ENCODE measurements around the gene KDSR. TPM values are rescaled to one million over a fixed set of nuclear protein-coding genes. Genes with fewer than 3 reads are reported as not detected.

Gene KDSR
- polyA plus RNA-seq, 1 donor, result 22.7 TPM

DNA sequence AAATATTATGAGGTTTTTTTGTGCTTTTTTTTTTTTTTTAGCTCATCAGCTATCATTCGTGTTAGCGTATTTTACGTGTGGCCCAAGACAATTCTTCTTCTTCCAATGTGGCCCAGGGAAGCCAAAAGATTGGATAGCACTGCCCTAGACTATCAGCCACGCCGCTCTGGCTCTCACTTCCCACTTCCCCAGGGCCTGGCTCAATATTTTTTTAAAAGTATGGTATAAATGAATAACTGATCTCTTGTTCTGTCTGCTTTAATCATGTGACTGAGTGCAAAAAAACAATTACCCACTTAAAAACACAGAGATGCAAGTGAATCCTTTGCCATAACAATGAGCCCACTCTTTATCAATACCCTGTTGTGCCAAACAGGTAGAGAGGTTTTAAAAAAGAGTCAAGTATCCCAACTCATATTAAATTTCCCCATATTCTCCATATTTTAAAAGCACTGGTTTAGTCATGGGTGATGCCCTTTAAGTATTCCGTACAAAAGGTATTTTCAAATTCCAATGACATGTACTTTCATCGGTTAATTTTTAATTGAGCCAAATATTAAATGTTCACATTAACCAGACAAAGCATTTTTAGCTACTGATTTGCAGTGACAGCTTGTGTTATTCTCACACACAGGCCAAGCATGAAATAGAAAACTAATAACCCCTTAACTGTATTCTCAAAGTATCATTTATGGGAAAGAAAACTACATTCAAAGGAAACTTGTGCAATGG, 60.0 kb downstream of the KDSR start:
- no peak for DNase-seq (ENCODE audit: low read depth)

DNA sequence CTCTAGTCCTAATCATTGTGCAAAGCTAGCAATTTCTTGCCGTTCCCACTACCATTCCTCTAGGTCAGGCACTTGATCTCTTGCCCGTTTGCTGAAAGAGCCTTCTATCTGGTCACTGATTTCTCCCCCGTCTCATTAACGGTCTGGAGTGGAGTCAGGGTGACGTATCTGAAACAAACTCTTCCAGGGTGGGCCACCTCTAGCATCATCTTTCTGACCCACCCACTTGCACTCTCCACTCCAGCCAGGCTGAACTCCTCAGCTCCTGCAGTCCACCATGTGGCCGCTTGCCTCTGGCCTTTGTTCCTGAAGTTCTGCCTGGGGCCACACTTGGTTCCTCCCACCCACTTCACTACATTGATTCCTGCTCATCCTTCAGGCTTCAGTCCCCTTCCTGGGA, 60.8 kb downstream of the KDSR start:
- no peak for DNase-seq (ENCODE audit: low read depth)

DNA sequence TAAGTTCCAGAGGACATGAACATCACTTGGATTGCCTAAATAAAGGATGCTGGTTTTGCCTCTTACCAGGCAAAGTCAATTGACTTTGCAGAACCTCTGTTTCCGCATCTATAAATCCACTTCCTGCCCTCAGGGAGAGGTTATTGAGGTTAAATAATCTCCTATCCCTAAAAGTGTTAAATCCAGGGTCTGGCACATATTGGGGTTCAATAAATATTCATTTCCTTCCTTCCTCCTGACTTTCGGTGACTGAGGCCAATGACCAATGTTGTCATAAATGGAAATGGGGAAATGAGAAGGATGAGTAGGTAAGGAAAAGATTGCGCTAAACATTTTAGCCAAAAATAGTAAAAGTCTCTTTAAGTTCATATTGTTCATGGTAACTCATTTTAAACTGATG, 63.5 kb downstream of the KDSR start:
- no peak for DNase-seq (ENCODE audit: low read depth)

DNA sequence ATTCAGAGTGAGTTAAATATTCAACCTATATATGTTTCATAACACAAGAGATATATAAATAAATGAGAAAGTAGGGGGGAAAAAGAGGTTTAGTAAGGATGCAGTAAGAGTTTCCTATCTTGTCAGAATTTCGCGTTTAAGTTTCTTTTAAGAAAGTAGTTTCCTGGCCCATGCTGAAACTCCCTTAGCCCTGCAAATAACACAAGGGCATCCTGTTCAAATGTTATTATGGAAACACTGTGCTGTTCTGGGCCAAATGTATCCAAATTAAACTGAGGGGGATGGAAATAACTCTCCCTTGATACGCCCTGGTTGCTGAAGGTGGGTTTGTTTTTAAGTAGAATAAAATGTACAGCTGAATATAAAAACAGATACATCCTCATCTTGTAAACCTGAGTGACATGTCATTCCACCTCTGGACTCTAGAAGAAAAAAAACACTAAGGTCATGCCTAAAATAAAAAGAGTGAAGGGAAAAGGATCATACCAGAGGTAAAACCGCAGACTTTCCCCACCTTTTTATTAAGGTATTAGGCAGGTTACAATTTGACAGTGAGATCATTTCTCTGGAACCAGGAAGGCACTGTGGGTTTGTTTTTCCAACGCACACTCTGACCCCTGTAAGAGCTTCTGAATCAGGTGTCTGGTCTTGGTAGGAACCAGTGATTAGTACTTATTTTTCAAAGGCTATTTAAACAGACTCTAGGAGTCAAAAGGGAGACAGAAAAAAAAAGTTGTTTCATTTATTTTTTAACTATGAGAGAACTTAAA, 64.2 kb downstream of the KDSR start:
- no peak for DNase-seq (ENCODE audit: low read depth)

DNA sequence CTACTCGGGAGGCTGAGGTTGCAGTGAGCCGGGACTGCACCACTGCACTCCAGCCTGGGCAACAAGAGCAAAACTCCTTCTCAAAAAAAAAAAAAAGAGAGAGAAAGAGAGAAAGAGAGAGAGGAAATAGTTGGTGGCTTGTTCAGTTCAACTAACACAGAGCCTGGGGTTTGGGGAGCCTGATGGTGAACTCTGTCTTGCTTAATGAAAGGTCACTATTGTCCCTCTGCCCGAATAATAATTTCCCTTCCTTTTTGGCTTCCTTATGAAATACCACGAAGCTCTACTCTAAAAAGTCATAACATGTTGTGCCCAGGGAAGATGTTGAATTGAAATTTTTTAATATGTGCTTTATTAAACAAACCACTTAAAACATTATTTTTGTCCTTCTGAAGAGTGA, 64.8 kb downstream of the KDSR start:
- DNase-seq (ENCODE audit: low read depth), result no peak

DNA sequence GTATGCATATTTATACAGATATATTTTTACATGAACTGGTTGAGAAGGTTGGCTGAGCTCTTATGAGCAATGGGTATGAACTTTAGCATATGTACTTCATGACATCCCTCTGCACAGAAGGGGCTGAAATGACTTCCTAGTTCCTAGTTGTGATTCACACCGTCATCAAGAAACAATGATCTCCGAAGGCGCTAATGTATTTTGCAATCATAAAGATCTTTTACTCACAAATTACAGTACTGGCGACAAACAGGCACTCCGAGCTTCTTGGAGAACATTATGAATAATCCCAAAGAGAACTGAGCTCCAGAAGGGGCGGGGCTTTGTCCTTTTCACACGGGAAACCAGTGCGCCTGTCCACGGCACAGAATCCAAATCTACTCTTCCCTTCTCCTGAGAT, 65.6 kb downstream of the KDSR start:
- no peak for DNase-seq (ENCODE audit: low read depth)

DNA sequence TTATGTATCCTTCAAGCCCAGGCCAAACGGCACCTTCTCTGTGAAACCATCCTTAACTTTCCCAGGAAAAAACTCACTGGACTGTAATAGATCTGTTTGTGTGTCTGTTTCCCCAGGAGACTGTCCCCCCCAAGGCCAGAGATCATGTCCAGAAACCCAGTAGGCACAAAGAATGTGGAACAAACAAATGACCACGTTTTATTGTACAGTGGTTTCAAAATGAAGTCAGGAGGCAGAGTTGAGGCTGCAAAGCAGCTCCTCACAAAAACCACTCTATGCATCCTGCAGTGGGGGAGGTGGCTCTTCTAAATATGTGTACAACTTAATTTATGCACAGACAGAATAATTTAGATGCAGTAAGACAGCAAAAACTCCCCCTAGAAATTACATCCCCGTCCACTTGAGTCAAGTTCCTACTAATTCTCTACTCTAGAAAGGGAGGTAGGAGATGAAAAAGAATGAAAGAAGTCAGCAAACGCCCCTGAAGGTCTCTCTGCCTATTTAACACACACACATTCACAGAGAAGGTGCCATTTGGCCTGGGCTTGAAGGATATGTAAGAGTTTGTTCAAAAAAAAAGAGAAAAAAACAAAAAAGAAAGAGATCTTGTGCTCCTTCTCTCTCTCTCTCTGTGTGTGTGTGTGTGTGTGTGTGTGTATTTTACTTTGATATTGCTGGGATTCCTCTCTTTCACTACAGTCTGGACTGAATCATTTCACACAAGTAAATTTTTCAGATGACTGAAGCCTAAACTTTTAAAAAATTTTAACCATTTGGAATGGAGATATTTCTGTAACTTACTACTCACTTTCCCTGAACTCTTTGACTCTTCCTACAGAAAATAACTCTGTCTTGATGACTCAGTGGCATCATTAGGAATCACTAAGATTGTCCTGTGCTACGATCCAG, 66.9 kb downstream of the KDSR start:
- DNase-seq (ENCODE audit: low read depth), result no peak

DNA sequence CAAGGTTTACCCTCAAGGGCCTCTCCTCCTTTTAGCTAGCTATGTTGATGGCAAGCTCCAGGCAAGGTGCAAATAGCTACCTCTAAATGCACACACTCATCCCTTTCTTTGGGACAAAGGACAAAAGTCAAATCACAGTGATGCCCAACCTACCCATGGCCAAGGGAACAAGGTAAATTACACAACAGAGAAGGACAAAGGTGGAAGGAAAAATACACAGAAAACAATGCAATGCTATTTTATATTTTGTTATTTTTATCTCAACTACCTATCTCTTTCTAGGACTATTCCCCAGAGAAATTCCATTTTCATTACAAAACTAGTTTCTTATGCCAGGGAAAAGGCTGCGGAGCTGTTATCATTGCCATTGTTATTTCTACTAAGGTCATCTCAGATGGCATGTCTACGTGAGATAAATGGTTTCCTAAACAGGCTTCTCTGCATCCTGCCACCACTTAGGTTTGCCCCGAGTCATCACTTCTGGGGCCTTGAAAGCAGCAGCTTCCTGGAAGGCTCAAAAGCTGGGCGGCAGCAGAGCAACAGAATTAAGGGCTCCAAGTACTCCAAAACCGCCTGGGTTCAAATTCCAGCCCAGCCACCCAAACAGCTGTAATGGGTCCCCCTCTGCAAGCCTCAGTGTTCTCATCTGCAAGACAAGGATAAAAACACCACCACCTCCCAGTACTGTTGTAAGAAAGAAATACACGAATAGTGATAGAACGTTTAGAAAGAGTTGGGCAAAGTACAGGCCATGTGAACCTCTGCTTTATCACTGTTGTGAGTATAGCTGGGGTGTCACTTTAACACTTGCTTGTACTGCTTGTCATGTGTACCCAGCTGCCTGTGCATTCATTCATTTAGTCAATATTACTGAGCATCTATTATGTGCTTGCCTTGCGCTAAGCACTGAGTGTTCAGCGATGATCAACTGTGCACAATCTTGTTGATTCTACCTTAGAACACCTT, 68.3 kb downstream of the KDSR start:
- no peak for DNase-seq (ENCODE audit: low read depth)

DNA sequence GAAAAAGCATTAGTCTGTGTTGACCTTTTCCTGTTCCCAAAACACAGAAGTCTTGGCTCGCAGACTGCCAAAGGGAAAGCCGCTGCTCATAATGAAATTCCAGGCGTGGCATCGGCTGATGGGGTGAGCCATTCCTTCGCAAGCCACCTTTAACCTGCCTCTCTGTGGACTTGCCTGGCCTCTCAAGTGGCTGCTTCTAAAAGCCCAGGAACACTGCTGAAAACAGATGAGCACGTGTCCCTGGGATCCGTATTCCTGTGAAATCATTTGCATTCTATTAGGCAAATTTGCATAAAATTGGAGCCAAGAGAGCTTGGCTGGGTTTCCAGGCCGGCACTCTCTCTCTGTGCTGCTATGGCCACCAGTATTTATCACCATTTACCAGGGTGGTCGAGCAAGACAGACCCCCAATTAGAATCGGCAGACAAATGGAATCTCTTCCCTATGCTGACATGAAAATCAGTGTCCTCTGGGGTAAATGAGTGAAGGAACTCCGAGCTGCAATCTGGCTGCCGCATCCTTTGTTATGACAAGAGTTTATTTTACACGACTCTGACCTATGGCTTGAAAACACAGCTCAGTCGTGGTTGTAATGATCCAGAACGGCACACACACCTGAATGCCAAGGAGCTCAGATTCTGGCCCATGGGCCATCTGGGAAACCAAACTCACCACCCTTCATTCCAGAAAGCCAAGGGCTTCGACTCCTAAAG, 69.2 kb downstream of the KDSR start:
- DNase-seq (ENCODE audit: low read depth), result no peak

DNA sequence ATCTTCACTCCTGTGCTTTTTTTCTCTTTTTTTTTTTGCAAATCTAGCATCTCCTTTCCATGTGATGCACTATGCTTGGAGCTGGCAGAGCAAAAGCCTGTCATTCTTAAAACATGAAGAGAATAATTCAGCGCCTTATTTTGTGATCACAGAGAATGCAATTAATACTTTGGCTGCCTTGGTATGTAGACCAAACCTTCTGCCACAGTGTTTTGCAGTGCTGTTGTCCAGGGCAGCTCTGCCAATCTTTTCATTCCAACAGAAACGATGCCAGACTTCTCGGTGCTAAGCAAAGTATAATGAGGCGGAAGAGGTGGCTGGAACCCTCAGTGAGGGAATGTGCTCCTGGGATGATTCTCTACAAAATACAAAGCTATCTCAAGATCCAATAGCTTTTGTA, 73.1 kb downstream of the KDSR start:
- no peak for DNase-seq (ENCODE audit: low read depth)

DNA sequence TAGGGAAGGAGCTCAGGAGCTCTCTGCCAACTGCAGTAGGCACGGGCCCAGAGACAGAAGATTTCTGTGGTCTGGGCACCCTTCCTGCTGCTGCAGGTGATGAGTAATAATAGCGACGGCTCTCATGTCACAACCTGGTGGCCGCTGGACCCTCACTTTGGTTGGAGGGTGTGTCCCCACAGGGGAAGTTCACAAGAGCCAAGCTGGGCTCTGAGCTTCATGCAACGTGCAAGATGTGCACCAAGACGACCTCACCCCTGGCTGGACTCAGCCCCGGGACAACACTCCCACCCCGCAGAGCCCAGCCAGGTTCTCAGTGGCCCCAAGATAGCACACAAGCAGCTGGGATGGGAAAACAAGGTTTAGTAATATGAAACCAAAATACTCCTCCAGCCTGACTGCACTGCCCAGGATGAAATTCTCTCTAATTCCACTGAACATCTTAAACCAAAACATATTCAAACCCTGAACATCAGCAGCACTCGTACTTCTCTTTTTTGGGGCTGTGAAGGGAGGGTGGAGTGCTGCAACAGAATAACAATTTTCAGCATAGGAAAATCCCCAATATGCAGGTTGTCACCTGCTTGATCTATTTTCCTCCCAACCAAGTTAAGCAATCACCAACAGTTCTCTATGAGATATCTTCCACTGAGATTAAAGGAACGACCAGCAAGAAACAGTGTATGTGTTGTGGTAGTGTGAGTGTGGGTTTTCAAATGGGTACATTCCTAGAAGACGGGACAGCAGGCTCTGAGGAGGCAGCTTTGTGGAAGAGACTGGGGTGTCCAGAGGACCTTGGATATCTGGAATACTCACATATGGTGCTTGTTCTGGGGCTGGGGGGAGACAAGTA, 73.9 kb downstream of the KDSR start:
- no peak for DNase-seq (ENCODE audit: low read depth)

DNA sequence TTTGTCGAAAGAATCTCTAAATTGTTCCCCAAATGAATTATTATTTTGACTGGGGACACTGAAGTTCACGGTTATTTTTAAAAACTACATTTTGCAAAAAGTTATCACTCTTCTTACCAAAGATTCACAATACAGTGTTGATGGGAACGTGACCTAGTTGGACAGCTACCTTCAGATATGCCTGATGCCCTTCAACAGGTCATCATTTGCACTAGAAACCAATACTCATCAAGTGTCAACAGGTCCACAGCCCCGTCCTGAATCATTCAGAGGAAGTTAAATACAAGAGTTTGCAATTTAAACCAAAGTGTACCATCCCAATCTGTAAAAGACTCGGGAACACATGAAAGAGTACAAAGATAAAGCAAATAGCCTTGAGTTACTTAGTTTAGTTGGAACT, 75.7 kb downstream of the KDSR start:
- no peak for DNase-seq (ENCODE audit: low read depth)

DNA sequence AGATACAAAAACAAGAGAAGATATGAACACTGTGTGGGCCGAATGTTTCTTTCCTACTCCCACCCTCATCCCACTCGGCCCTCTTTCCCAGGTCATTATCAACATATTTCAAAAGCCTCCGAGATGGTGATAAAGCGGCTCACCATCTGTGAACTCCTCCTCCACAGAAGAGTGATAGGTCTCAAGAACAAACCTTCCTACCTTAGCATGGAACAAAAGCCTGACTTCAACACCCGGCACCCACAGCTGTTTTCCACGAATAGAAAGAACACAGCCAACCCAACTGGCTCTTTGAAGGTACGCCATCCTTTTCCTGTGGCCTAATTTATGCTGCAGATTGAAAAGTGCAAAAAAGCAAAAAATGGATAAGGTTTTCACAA, 76.2 kb downstream of the KDSR start:
- DNase-seq (ENCODE audit: low read depth), result no peak

DNA sequence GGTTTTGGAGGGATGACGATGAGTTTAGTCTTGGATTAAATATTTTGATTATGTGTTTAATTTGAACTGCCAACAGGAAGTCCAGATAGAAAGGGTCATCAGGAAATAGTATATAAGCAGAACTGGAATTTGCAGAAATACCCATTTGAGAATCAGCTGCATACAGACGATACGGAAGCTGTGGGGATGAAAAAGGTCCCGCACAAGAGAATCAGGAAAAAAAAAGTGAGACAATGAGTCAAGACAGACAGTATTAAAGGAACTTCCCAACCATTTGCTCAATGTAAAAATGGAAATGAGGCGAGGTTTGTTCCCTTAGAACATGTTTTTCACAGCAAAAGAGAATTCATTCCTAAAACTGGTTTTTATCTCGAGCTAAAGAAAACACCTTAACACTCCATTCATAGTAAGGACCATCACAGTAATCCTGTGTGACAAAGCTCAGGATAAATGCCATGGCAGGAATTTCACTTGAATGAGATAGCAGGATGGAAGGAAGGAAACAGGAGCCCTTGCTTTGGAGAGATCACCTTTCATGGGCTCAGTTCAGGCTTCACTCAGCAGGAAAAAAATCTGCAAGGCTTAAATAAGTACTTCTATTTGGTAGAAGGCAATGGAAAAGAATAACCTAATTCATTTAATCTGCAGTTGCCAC, 76.7 kb downstream of the KDSR start:
- DNase-seq (ENCODE audit: low read depth), result no peak

DNA sequence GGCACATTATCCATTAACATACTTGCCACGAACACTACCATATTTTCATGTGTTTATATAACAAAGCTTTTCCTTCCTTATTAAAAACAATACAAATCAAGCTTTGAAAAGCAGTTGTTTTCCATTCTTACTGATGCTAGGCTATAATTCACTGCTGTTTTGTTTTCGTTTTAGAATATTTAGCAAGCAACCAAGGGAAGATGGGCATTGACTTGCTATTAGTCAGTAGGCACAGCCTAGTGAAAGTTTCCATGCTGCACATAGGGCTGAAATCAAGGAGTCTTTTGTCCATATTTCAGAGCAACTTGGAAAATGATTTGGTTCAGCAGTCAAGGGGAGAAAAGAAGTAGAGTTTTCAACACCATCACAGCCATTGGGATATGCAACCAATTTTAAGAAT, 78.7 kb downstream of the KDSR start:
- no peak for DNase-seq (ENCODE audit: low read depth)

DNA sequence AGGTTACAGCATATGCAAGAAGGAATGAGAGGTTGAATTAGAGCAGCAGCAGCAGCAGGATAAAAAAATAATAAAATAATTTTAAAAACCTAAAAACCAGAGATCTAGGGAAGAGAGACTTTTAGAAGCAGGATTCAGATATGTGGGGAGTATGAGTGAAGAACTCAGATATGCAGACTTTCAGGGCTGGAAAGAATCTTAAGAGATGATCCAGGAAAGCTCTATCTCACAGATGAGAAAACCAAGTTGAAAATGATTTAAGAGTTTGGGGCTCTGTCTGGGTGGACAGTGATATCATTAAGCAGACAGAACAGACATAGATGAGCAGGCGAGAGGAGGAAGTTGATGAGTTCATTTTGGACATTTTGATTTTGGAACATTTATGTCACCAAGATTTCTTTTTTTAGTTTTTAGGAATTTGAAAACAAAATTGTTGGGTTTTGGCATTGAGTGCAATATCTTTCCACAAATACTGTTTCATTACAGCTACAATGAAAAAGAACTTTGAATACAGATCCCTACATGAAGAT, 79.2 kb downstream of the KDSR start:
- DNase-seq (ENCODE audit: low read depth), result no peak

DNA sequence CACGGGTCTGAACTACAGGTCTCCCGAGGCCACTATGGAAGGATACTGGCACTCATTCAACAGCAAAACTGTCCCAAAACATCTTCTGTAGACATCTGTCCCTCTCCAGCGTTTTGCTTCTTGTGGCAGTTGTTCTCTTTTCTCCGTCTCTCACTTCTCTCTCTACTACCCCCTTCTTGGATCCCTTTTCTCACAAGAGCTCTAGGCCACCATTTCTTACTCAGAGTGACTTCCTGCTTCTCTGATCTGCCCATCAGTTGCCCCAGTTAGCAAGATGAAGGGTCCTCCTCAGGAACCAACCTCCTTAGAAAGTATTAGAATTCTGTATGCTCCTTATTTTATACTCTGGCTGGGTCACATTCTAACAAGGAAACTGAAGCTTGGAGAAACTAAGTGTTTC, 80.1 kb downstream of the KDSR start:
- DNase-seq (ENCODE audit: low read depth), result no peak

DNA sequence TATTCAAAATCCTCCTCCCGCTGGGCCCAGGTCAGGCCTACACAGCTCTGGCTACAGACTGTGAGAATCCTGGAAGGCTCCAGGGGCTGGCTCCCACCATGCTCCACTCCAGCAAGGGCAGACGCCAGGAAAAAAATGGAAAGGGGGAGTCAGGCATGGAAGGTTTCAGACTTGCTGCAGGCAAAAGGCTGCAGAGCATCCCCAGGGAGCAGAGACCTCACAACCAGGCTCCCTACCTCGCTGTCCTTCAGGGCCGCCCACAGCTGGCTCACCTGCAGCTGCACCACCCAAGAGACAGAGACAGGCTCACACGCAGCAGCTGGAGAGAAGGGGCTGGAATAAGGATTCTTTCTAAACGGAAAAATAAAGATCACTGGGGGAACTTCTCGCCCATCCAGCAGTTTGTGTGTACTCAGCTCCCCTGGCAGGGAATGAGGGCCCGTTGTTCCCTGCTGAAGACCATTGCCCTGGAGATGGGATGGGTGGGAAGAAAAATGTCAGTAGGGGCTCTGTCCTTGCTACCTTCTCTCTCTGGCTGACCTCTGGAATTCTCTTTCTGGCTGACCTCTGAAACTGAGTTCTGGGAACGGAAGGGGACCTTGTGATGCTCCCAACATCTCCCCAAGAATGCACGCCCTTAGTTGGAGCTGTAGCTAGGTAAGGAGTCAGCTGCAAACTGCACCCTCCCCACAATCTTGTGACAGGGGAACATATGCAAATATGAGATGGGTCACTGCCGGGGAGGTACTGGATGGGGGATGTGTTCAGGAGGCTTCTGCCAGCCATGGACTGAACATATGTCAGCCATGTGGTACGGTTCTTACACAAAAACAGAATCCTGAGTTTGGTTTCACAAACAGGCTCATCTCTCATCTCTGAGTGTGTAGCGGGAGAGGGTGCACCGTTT, 81.9 kb downstream of the KDSR start:
- DNase-seq (ENCODE audit: low read depth), result no peak
